Mesenchymal stem cell (in vitro differentiated cells and primary cell): ENCODE measurements around the gene CHDH.

Experiments used
- DNase-seq: peaks from one replicate; pipeline ENCODE4 v3.0.0-alpha.2; 2013
- H2AFZ ChIP-seq: one replicate; pipeline ENCODE4 v1.6.1; 2013; ENCODE audit warnings: low read depth, mild to moderate bottlenecking, control low read depth, inconsistent platforms, low read length, moderate library complexity
- H2AK5ac ChIP-seq: 2 replicates; pipeline ENCODE4 v1.6.1; 2013; ENCODE audit warnings: low read length, moderate library complexity, mild to moderate bottlenecking, inconsistent platforms; ENCODE audit not compliant: severe bottlenecking
- H2BK120ac ChIP-seq: one replicate; pipeline ENCODE4 v1.6.1; 2013; ENCODE audit warnings: low read depth, mild to moderate bottlenecking, inconsistent platforms, low read length, moderate library complexity
- H2BK12ac ChIP-seq, 2 experiments: one replicate each; pipeline ENCODE4 v1.6.1; 2013; ENCODE audit warnings: inconsistent platforms in 2 of 2, low read length in 2 of 2, mild to moderate bottlenecking in 2 of 2, moderate library complexity in 2 of 2, control low read depth in 1 of 2
- H2BK15ac ChIP-seq: one replicate; pipeline ENCODE4 v1.6.1; 2013; ENCODE audit warnings: mild to moderate bottlenecking, low read depth, inconsistent platforms; ENCODE audit not compliant: poor library complexity, severe bottlenecking
- H2BK5ac ChIP-seq: 2 replicates; pipeline ENCODE4 v1.6.1; 2013; ENCODE audit warnings: low read depth, mild to moderate bottlenecking, low read length, control low read depth, inconsistent platforms; ENCODE audit not compliant: poor library complexity, severe bottlenecking
- H3K14ac ChIP-seq, 2 experiments: one replicate each; pipeline ENCODE4 v1.6.1; 2013; ENCODE audit warnings: inconsistent platforms in 2 of 2, low read length in 2 of 2, control low read depth in 1 of 2, mild to moderate bottlenecking in 1 of 2, moderate library complexity in 1 of 2
- H3K18ac ChIP-seq, 2 experiments: one replicate each; pipeline ENCODE4 v1.6.1; 2013; ENCODE audit warnings: inconsistent platforms in 2 of 2, low read length in 2 of 2, control low read depth in 1 of 2, low read depth in 1 of 2, mild to moderate bottlenecking in 1 of 2
- H3K23ac ChIP-seq, 2 experiments: one replicate each; pipeline ENCODE4 v1.6.1; 2013; ENCODE audit warnings: inconsistent platforms in 2 of 2, low read length in 2 of 2, mild to moderate bottlenecking in 2 of 2, moderate library complexity in 2 of 2, control low read depth in 1 of 2
- H3K27ac ChIP-seq: 2 replicates; pipeline ENCODE4 v1.5.1; 2013; ENCODE audit warnings: mild to moderate bottlenecking, moderate library complexity, low read length, control low read depth, inconsistent platforms; ENCODE audit not compliant: poor library complexity, severe bottlenecking
- H3K27me3 ChIP-seq, 2 experiments: 2 replicates each; pipeline versions ENCODE4 v1.6.1 to v1.7.0; 2013; ENCODE audit warnings: low read length in 2 of 2, mild to moderate bottlenecking in 2 of 2, moderate library complexity in 2 of 2, control low read depth in 1 of 2, inconsistent platforms in 1 of 2; ENCODE audit not compliant: control insufficient read depth in 1 of 2, insufficient read depth in 1 of 2
- H3K36me3 ChIP-seq, 2 experiments: 2 replicates each; pipeline versions ENCODE4 v1.6.1 to v1.7.0; 2013; ENCODE audit warnings: low read length in 2 of 2, control low read depth in 1 of 2, inconsistent platforms in 1 of 2, low read depth in 1 of 2, mild to moderate bottlenecking in 1 of 2; ENCODE audit not compliant: insufficient read depth in 2 of 2, control insufficient read depth in 1 of 2
- H3K4ac ChIP-seq, 2 experiments: one replicate each; pipeline ENCODE4 v1.6.1; 2013; ENCODE audit warnings: inconsistent platforms in 2 of 2, low read length in 2 of 2, mild to moderate bottlenecking in 2 of 2, moderate library complexity in 2 of 2, control low read depth in 1 of 2, low read depth in 1 of 2
- H3K4me1 ChIP-seq: 2 replicates; pipeline ENCODE4 v1.6.1; 2013; ENCODE audit warnings: low read depth, low read length, control low read depth; ENCODE audit not compliant: control insufficient read depth, insufficient read depth
- H3K4me2 ChIP-seq: 2 replicates; pipeline ENCODE4 v1.6.1; 2013; ENCODE audit warnings: low read length, mild to moderate bottlenecking, inconsistent platforms; ENCODE audit not compliant: poor library complexity, severe bottlenecking
- H3K4me3 ChIP-seq, 2 experiments: 2 replicates each; pipeline versions ENCODE4 v1.5.1 to v1.7.0; 2013; ENCODE audit warnings: low read length in 2 of 2, mild to moderate bottlenecking in 2 of 2, control low read depth in 1 of 2, low read depth in 1 of 2; ENCODE audit not compliant: insufficient read depth in 1 of 2
- H3K79me1 ChIP-seq: replicated peaks from 2 replicates; pipeline ENCODE4 v1.6.1; 2013; ENCODE audit warnings: mild to moderate bottlenecking, control low read depth, low read length, inconsistent platforms; ENCODE audit not compliant: poor library complexity, severe bottlenecking
- H3K9ac ChIP-seq: 2 replicates; pipeline ENCODE4 v1.7.0; 2013; ENCODE audit warnings: mild to moderate bottlenecking, low read length, moderate library complexity
- H3K9me3 ChIP-seq: 2 replicates; pipeline ENCODE4 v1.7.0; 2013; ENCODE audit warnings: mild to moderate bottlenecking, low read length; ENCODE audit not compliant: control insufficient read depth
- H4K8ac ChIP-seq: one replicate; pipeline ENCODE4 v1.6.1; 2013; ENCODE audit warnings: inconsistent platforms, mild to moderate bottlenecking, low read length, moderate library complexity
- H4K91ac ChIP-seq: one replicate; pipeline ENCODE4 v1.6.1; 2013; ENCODE audit warnings: mild to moderate bottlenecking, low read length, inconsistent platforms
- WGBS: methylation state at CpG from one replicate; pipeline ENCODE4 v1.1.7; 2013; ENCODE audit warnings: mixed read lengths; 5-methylcytosine and 5-hydroxymethylcytosine counted together

CHDH gene

GRCh38 chr3:53803124-53803815 lies 42.9 kb downstream of the CHDH start:
- Histone ChIP-seq H4K91ac (no peak overlapping the region), H2AFZ (no peak overlapping the region), H3K18ac (no peak overlapping the region), H3K27ac (no peak overlapping the region), H3K9ac (no peak overlapping the region), H3K14ac (no peak overlapping the region), H3K79me1 (no peaks in the 10 kb centered on the region), H3K23ac (no peak overlapping the region), H2BK15ac (no peak overlapping the region), H2BK120ac (no peak overlapping the region), H3K4me3 (no peak overlapping the region), H2AK5ac (no peak overlapping the region), H3K36me3 (no peaks in the 10 kb centered on the region), H2BK5ac (no peak overlapping the region), H3K27me3 (peaks cover 0 to 8% of the 10 kb centered on the region in 2 experiments), H3K4me1 (peaks cover 35% of the 10 kb centered on the region), H3K4me2 (no peak overlapping the region), H2BK12ac (no peak overlapping the region), H3K4ac (no peak overlapping the region), H3K9me3 (no peaks in the 10 kb centered on the region), H4K8ac (no peak overlapping the region)
- no peak for DNase-seq
- 91% methylated on average over 18 of the region's 18 CpGs for WGBS

- no peak overlapping the region for H2AFZ ChIP-seq
- H3K79me1 ChIP-seq = no peaks in the 10 kb centered on the region
- peaks cover 0 to 8% of the 10 kb centered on the region in 2 experiments for H3K27me3 ChIP-seq
- H2BK12ac ChIP-seq = no peak overlapping the region
- no peak overlapping the region for H3K18ac ChIP-seq
- peaks cover 34% of the 10 kb centered on the region for H3K4me1 ChIP-seq
- no peak for DNase-seq
- no peak overlapping the region for H3K23ac ChIP-seq
- no peak overlapping the region for H2BK15ac ChIP-seq
- H4K8ac ChIP-seq = no peak overlapping the region
- H4K91ac ChIP-seq = no peak overlapping the region
- H3K4me3 ChIP-seq = no peak overlapping the region
- no peak overlapping the region for H2AK5ac ChIP-seq
- H3K9ac ChIP-seq = no peak overlapping the region
- no peak overlapping the region for H2BK120ac ChIP-seq
- no peaks in the 10 kb centered on the region for H3K36me3 ChIP-seq
- no peaks in the 10 kb centered on the region for H3K9me3 ChIP-seq
- no peak overlapping the region for H3K4ac ChIP-seq
- no peak overlapping the region for H2BK5ac ChIP-seq
- H3K14ac ChIP-seq = no peak overlapping the region
- H3K27ac ChIP-seq = no peak overlapping the region
- WGBS = 87% methylated on average over 8 of the region's 8 CpGs
- H3K4me2 ChIP-seq = no peak overlapping the region
These were observed 43.9 kb downstream of the CHDH start for GRCh38 chr3:53802256-53802880.

- Histone ChIP-seq H2AK5ac (no peak overlapping the region), H2AFZ (no peak overlapping the region), H3K14ac (no peak overlapping the region), H3K4me1 (peaks cover 24% of the 10 kb centered on the region), H3K4me3 (no peak overlapping the region), H3K4me2 (no peak overlapping the region), H3K27ac (no peak overlapping the region), H3K9me3 (no peaks in the 10 kb centered on the region), H2BK12ac (no peak overlapping the region), H4K8ac (no peak overlapping the region), H3K36me3 (no peaks in the 10 kb centered on the region), H3K23ac (no peak overlapping the region), H2BK120ac (no peak overlapping the region), H2BK5ac (no peak overlapping the region), H3K4ac (no peak overlapping the region), H3K79me1 (no peaks in the 10 kb centered on the region), H3K27me3 (peaks cover 0 to 9% of the 10 kb centered on the region in 2 experiments), H3K9ac (no peak overlapping the region), H4K91ac (no peak overlapping the region), H3K18ac (no peak overlapping the region), H2BK15ac (no peak overlapping the region)
- DNase-seq = no peak
- WGBS = 88% methylated on average over 7 of the region's 9 CpGs
These were observed 44.9 kb downstream of the CHDH start for GRCh38 chr3:53801319-53801718.

- Histone ChIP-seq H3K14ac (no peak overlapping the region), H3K4ac (no peak overlapping the region), H3K18ac (no peak overlapping the region), H3K9me3 (no peaks in the 10 kb centered on the region), H2BK5ac (no peak overlapping the region), H3K23ac (no peak overlapping the region), H3K79me1 (no peaks in the 10 kb centered on the region), H2AFZ (no peak overlapping the region), H2AK5ac (no peak overlapping the region), H2BK120ac (no peak overlapping the region), H4K8ac (no peak overlapping the region), H2BK15ac (no peak overlapping the region), H4K91ac (no peak overlapping the region), H3K4me2 (no peak overlapping the region), H3K36me3 (no peaks in the 10 kb centered on the region), H3K4me3 (no peak overlapping the region), H3K27me3 (peaks cover 0 to 15% of the 10 kb centered on the region in 2 experiments), H3K4me1 (peaks cover 15% of the 10 kb centered on the region), H3K27ac (no peak overlapping the region), H3K9ac (no peak overlapping the region), H2BK12ac (no peak overlapping the region)
- DNase-seq = no peak
- 89% methylated on average over 16 of the region's 16 CpGs for WGBS
These were observed 45.9 kb downstream of the CHDH start for GRCh38 chr3:53800041-53800906.
